Activated naive CD4-positive, alpha-beta T cell treated with anti-CD3 and anti-CD28 coated beads, Interleukin-2, amount 10 ng/mL, durations not matched to agents 7 days and 5 days (primary cell): ENCODE measurements around the gene MDM1.
A peak's percentile ranks its signal among the peaks of the same experiment; 100 is the strongest.

Source experiments
- CTCF ChIA-PET: fragments of 350-600 bp; sonication (Branson Sonifier 250); formaldehyde crosslinking; loops from one replicate; lab custom pipeline; 2021; ENCODE audit warnings: antibody characterized with exemption; lab: Charles Lee
- DNase-seq: peaks from one replicate; pipeline ENCODE4 v3.0.0-alpha.2; 2020
- H3K27ac Mint-ChIP-seq: one replicate; pipeline ENCODE4 v1.8.0; 2021; ENCODE audit warnings: mild to moderate bottlenecking, moderate library complexity, mixed read lengths
- H3K27me3 Mint-ChIP-seq: one replicate; pipeline ENCODE4 v1.8.0; 2021; ENCODE audit warnings: mild to moderate bottlenecking, mixed read lengths
- H3K36me3 Mint-ChIP-seq: one replicate; pipeline ENCODE4 v1.8.0; 2021; ENCODE audit warnings: mixed read lengths
- H3K4me1 Mint-ChIP-seq: one replicate; pipeline ENCODE4 v1.8.0; 2021; ENCODE audit warnings: mixed read lengths
- H3K4me3 Mint-ChIP-seq: one replicate; pipeline ENCODE4 v1.8.0; 2021; ENCODE audit warnings: mild to moderate bottlenecking, moderate library complexity, mixed read lengths
- H3K9me3 Mint-ChIP-seq: one replicate; pipeline ENCODE4 v1.8.0; 2021; ENCODE audit warnings: mixed read lengths

MDM1 gene

GRCh38 chr12:68331869-68332727, at the start of gene MDM1:
Gene MDM1, minus strand, starts transcription at chr12:68332362. Its CDS starts 117 bp downstream, at chr12:68332245.
- Mint-ChIP-seq H3K36me3 (peaks cover 10% of the 10 kb centered on the region), H3K4me1 (peaks cover 46% of the 10 kb centered on the region), H3K9me3 (no peaks in the 10 kb centered on the region), H3K27ac (peak within 1 kb of the TSS; percentile 82), H3K4me3 (peak within 1 kb of the TSS; percentile 82), H3K27me3 (peaks cover 6% of the 10 kb centered on the region)
- peak; percentile 97 for DNase-seq
- CTCF ChIA-PET = interaction anchor here (0.8 to 1.6 kb wide), 7 partner anchors 9 to 292 kb away, joined by 3 to 5 read pairs (median 3); no protein-coding TSS in a partner anchor

GRCh38 chr12:68381476-68382219, 49.5 kb upstream of the MDM1 start:
- H3K27me3 Mint-ChIP-seq = no peaks in the 10 kb centered on the region
- DNase-seq = no peak
- H3K4me1 Mint-ChIP-seq = peaks cover 32% of the 10 kb centered on the region
- H3K36me3 Mint-ChIP-seq = peaks cover 13% of the 10 kb centered on the region
- no peak overlapping the region for H3K4me3 Mint-ChIP-seq
- no peak overlapping the region for H3K27ac Mint-ChIP-seq
- CTCF ChIA-PET = no interaction called here
- H3K9me3 Mint-ChIP-seq = peaks cover 16% of the 10 kb centered on the region

GRCh38 chr12:68378872-68379606, 46.9 kb upstream of the MDM1 start:
- Mint-ChIP-seq H3K4me1 (peaks cover 44% of the 10 kb centered on the region), H3K27ac (no peak overlapping the region), H3K36me3 (peaks cover 5% of the 10 kb centered on the region), H3K27me3 (no peaks in the 10 kb centered on the region), H3K4me3 (no peak overlapping the region), H3K9me3 (peaks cover 11% of the 10 kb centered on the region)
- no peak for DNase-seq
- CTCF ChIA-PET = interaction anchor here (1.3 kb wide), 1 partner anchor 13 kb away, joined by 6 read pairs; no protein-coding TSS in a partner anchor

GRCh38 chr12:68377881-68378280, 45.7 kb upstream of the MDM1 start:
- H3K27ac Mint-ChIP-seq = no peak overlapping the region
- no peak for DNase-seq
- H3K36me3 Mint-ChIP-seq = peaks cover 1% of the 10 kb centered on the region
- H3K27me3 Mint-ChIP-seq = no peaks in the 10 kb centered on the region
- CTCF ChIA-PET = interaction anchor here (1.3 kb wide), 1 partner anchor 12 kb away, joined by 6 read pairs; no protein-coding TSS in a partner anchor
- peaks cover 44% of the 10 kb centered on the region for H3K4me1 Mint-ChIP-seq
- H3K4me3 Mint-ChIP-seq = no peak overlapping the region
- H3K9me3 Mint-ChIP-seq = peaks cover 3% of the 10 kb centered on the region

- DNase-seq = no peak
- Mint-ChIP-seq H3K27me3 (no peaks in the 10 kb centered on the region), H3K36me3 (peaks cover 1% of the 10 kb centered on the region), H3K4me3 (no peak overlapping the region), H3K4me1 (peaks cover 47% of the 10 kb centered on the region), H3K9me3 (peaks cover 2% of the 10 kb centered on the region), H3K27ac (no peak overlapping the region)
- CTCF ChIA-PET = no interaction called here
Observed at GRCh38 chr12:68376901-68377300, 44.7 kb upstream of the MDM1 start.

- Mint-ChIP-seq H3K9me3 (peaks cover 2% of the 10 kb centered on the region), H3K4me3 (no peak overlapping the region), H3K36me3 (peaks cover 1% of the 10 kb centered on the region), H3K4me1 (peaks cover 48% of the 10 kb centered on the region), H3K27ac (no peak overlapping the region), H3K27me3 (no peaks in the 10 kb centered on the region)
- no peak for DNase-seq
- CTCF ChIA-PET = no interaction called here
Observed at GRCh38 chr12:68375756-68376695, 43.9 kb upstream of the MDM1 start.

GRCh38 chr12:68374307-68374982, 42.3 kb upstream of the MDM1 start:
- Mint-ChIP-seq H3K27ac (peak overlapping the region; percentile 89), H3K9me3 (peaks cover 2% of the 10 kb centered on the region), H3K4me3 (no peak overlapping the region), H3K27me3 (no peaks in the 10 kb centered on the region), H3K36me3 (peaks cover 1% of the 10 kb centered on the region), H3K4me1 (peaks cover 57% of the 10 kb centered on the region)
- CTCF ChIA-PET = interaction anchor here (0.8 to 1.5 kb wide), 2 partner anchors 9 to 17 kb away, joined by 5 to 7 read pairs; no protein-coding TSS in a partner anchor
- peak; percentile 76 for DNase-seq

- no peak overlapping the region for H3K27ac Mint-ChIP-seq
- peaks cover 3% of the 10 kb centered on the region for H3K36me3 Mint-ChIP-seq
- DNase-seq = no peak
- H3K27me3 Mint-ChIP-seq = no peaks in the 10 kb centered on the region
- peaks cover 78% of the 10 kb centered on the region for H3K4me1 Mint-ChIP-seq
- CTCF ChIA-PET = no interaction called here
- peaks cover 3% of the 10 kb centered on the region for H3K9me3 Mint-ChIP-seq
- H3K4me3 Mint-ChIP-seq = no peak overlapping the region
Observed at GRCh38 chr12:68370667-68371066, 38.5 kb upstream of the MDM1 start.

GRCh38 chr12:68370006-68370590, 37.9 kb upstream of the MDM1 start:
- Mint-ChIP-seq H3K4me1 (peaks cover 77% of the 10 kb centered on the region), H3K9me3 (peaks cover 3% of the 10 kb centered on the region), H3K27me3 (no peaks in the 10 kb centered on the region), H3K4me3 (no peak overlapping the region), H3K36me3 (peaks cover 3% of the 10 kb centered on the region), H3K27ac (no peak overlapping the region)
- no peak for DNase-seq
- CTCF ChIA-PET = no interaction called here

- peaks cover 3% of the 10 kb centered on the region for H3K9me3 Mint-ChIP-seq
- no peaks in the 10 kb centered on the region for H3K27me3 Mint-ChIP-seq
- peaks cover 78% of the 10 kb centered on the region for H3K4me1 Mint-ChIP-seq
- H3K36me3 Mint-ChIP-seq = peaks cover 3% of the 10 kb centered on the region
- CTCF ChIA-PET = no interaction called here
- no peak for DNase-seq
- no peak overlapping the region for H3K27ac Mint-ChIP-seq
- H3K4me3 Mint-ChIP-seq = no peak overlapping the region
Observed at GRCh38 chr12:68368327-68368726, 36.2 kb upstream of the MDM1 start.

GRCh38 chr12:68367903-68368302, 35.7 kb upstream of the MDM1 start:
- no peak overlapping the region for H3K27ac Mint-ChIP-seq
- DNase-seq = no peak
- H3K27me3 Mint-ChIP-seq = no peaks in the 10 kb centered on the region
- CTCF ChIA-PET = no interaction called here
- peaks cover 77% of the 10 kb centered on the region for H3K4me1 Mint-ChIP-seq
- no peak overlapping the region for H3K4me3 Mint-ChIP-seq
- peaks cover 3% of the 10 kb centered on the region for H3K36me3 Mint-ChIP-seq
- peaks cover 1% of the 10 kb centered on the region for H3K9me3 Mint-ChIP-seq

GRCh38 chr12:68367116-68367515, 35.0 kb upstream of the MDM1 start:
- no peak overlapping the region for H3K4me3 Mint-ChIP-seq
- H3K36me3 Mint-ChIP-seq = peaks cover 3% of the 10 kb centered on the region
- CTCF ChIA-PET = no interaction called here
- DNase-seq = no peak
- no peaks in the 10 kb centered on the region for H3K27me3 Mint-ChIP-seq
- no peak overlapping the region for H3K27ac Mint-ChIP-seq
- peaks cover 76% of the 10 kb centered on the region for H3K4me1 Mint-ChIP-seq
- H3K9me3 Mint-ChIP-seq = peaks cover 1% of the 10 kb centered on the region
